H9 (cell line): ENCODE data around the gene OR6K3. TPM values are rescaled to one million over a fixed set of nuclear protein-coding genes. Genes with fewer than 3 reads are reported as not detected.
A peak's percentile ranks its signal among the peaks of the same experiment; 100 is the strongest.

ENCODE experiments used
- DNase-seq: peaks from one replicate; pipeline ENCODE4 v3.0.0-alpha.2; 2017
- H2AFZ ChIP-seq: one replicate; pipeline ENCODE4 v1.6.1; 2013; ENCODE audit warnings: mild to moderate bottlenecking, low read length, control low read depth, moderate library complexity
- H2AK5ac ChIP-seq: 2 replicates; pipeline ENCODE4 v1.6.1; 2013; ENCODE audit warnings: low read length, control low read depth, mixed read lengths; ENCODE audit not compliant: insufficient read length
- H2BK120ac ChIP-seq: one replicate; pipeline ENCODE4 v1.6.1; 2013; ENCODE audit warnings: low read depth, mild to moderate bottlenecking, low read length, control low read depth, inconsistent platforms; ENCODE audit not compliant: poor library complexity, severe bottlenecking
- H2BK12ac ChIP-seq: 2 replicates; pipeline ENCODE4 v1.6.1; 2013; ENCODE audit warnings: low read length, control low read depth, mixed read lengths, low read depth; ENCODE audit not compliant: insufficient read length
- H2BK15ac ChIP-seq: 2 replicates; pipeline ENCODE4 v1.6.1; 2013; ENCODE audit warnings: low read depth, low read length, control low read depth
- H2BK20ac ChIP-seq: one replicate; pipeline ENCODE4 v1.6.1; 2013; ENCODE audit warnings: low read depth, mild to moderate bottlenecking, low read length, control low read depth, inconsistent platforms; ENCODE audit not compliant: poor library complexity, severe bottlenecking
- H2BK5ac ChIP-seq: 2 replicates; pipeline ENCODE4 v1.6.1; 2013; ENCODE audit warnings: low read length, control low read depth, mixed read lengths; ENCODE audit not compliant: insufficient read length
- H3K14ac ChIP-seq: 2 replicates; pipeline ENCODE4 v1.6.1; 2013; ENCODE audit warnings: low read length, control low read depth; ENCODE audit not compliant: insufficient read depth
- H3K18ac ChIP-seq: 2 replicates; pipeline ENCODE4 v1.6.1; 2013; ENCODE audit warnings: low read depth, mild to moderate bottlenecking, mixed read lengths, low read length, control low read depth; ENCODE audit not compliant: insufficient read length
- H3K23ac ChIP-seq: 2 replicates; pipeline ENCODE4 v1.6.1; 2013; ENCODE audit warnings: low read length, control low read depth, mixed read lengths, low read depth; ENCODE audit not compliant: insufficient read length
- H3K23me2 ChIP-seq: 2 replicates; pipeline ENCODE4 v1.6.1; 2013; ENCODE audit warnings: low read depth, mild to moderate bottlenecking, mixed read lengths, low read length, control low read depth; ENCODE audit not compliant: insufficient read length, poor library complexity, severe bottlenecking
- H3K27ac ChIP-seq: 2 replicates; pipeline ENCODE4 v1.5.1; 2013; ENCODE audit warnings: low read length, control low read depth, mixed read lengths, low read depth; ENCODE audit not compliant: insufficient read length
- H3K27me3 ChIP-seq: 2 replicates; pipeline ENCODE4 v1.6.1; 2013; ENCODE audit warnings: low read length, control low read depth, inconsistent platforms; ENCODE audit not compliant: insufficient read depth
- H3K4ac ChIP-seq: 2 replicates; pipeline ENCODE4 v1.6.1; 2013; ENCODE audit warnings: low read depth, mild to moderate bottlenecking, control low read depth, inconsistent platforms, low read length, moderate library complexity
- H3K4me1 ChIP-seq: 2 replicates; pipeline ENCODE4 v1.6.1; 2013; ENCODE audit warnings: low read length, control low read depth, inconsistent platforms; ENCODE audit not compliant: insufficient read depth
- H3K4me2 ChIP-seq: 2 replicates; pipeline ENCODE4 v1.6.1; 2013; ENCODE audit warnings: low read length, control low read depth, mixed read lengths; ENCODE audit not compliant: insufficient read length, insufficient read depth
- H3K56ac ChIP-seq: 2 replicates; pipeline ENCODE4 v1.6.1; 2013; ENCODE audit warnings: low read depth, mild to moderate bottlenecking, mixed read lengths, low read length, control low read depth; ENCODE audit not compliant: insufficient read length
- H3K79me1 ChIP-seq: 2 replicates; pipeline ENCODE4 v1.6.1; 2013; ENCODE audit warnings: low read depth, mild to moderate bottlenecking, moderate library complexity, low read length, control low read depth, inconsistent platforms; ENCODE audit not compliant: insufficient read depth, poor library complexity, severe bottlenecking
- H3K79me2 ChIP-seq: 2 replicates; pipeline ENCODE4 v1.6.1; 2013; ENCODE audit warnings: low read length, control low read depth, inconsistent platforms; ENCODE audit not compliant: insufficient read depth
- H3K9ac ChIP-seq: 2 replicates; pipeline ENCODE4 v1.6.1; 2013; ENCODE audit warnings: low read length, control low read depth, mixed read lengths; ENCODE audit not compliant: insufficient read length; ENCODE audit errors: extremely low read depth
- H3K9me3 ChIP-seq: one replicate; pipeline ENCODE4 v1.6.1; 2013; ENCODE audit warnings: low read depth, low read length, inconsistent platforms; ENCODE audit not compliant: control insufficient read depth
- H3T11ph ChIP-seq: one replicate; pipeline ENCODE4 v1.6.1; 2013; ENCODE audit warnings: mild to moderate bottlenecking, low read length, control low read depth, inconsistent platforms
- H4K20me1 ChIP-seq: one replicate; pipeline ENCODE4 v1.6.1; 2013; ENCODE audit not compliant: control insufficient read depth, insufficient read length, insufficient read depth
- H4K5ac ChIP-seq: 2 replicates; pipeline ENCODE4 v1.6.1; 2013; ENCODE audit warnings: low read depth, mild to moderate bottlenecking, mixed read lengths, low read length, control low read depth; ENCODE audit not compliant: insufficient read length
- H4K8ac ChIP-seq: replicated peaks from 2 replicates; pipeline ENCODE4 v1.6.1; 2013; ENCODE audit warnings: low read length, control low read depth, mixed read lengths, low read depth; ENCODE audit not compliant: insufficient read length
- H4K91ac ChIP-seq: 2 replicates; pipeline ENCODE4 v1.6.1; 2013; ENCODE audit warnings: low read depth, mild to moderate bottlenecking, moderate library complexity, mixed read lengths, low read length, control low read depth; ENCODE audit not compliant: insufficient read length
- H3K27ac Mint-ChIP-seq, 3 experiments: 2 replicates in 2 of 3; 3 replicates in 1 of 3; pipeline ENCODE4 v1.8.0; 2020 to 2021; ENCODE audit warnings: mixed read lengths in 3 of 3, mild to moderate bottlenecking in 1 of 3, moderate library complexity in 1 of 3
- H3K27me3 Mint-ChIP-seq: 2 replicates; pipeline ENCODE4 v1.8.0; 2021; ENCODE audit warnings: low read depth, mild to moderate bottlenecking, moderate library complexity, mixed read lengths
- H3K36me3 Mint-ChIP-seq, 3 experiments: 2 replicates in 2 of 3; 3 replicates in 1 of 3; pipeline ENCODE4 v1.8.0; 2020 to 2021; ENCODE audit warnings: low read depth in 3 of 3, mixed read lengths in 3 of 3; ENCODE audit not compliant: insufficient read depth in 1 of 3
- H3K4me1 Mint-ChIP-seq, 2 experiments: 2 replicates each; pipeline ENCODE4 v1.8.0; 2020; ENCODE audit warnings: mixed read lengths in 2 of 2
- H3K4me3 Mint-ChIP-seq, 2 experiments: 2 replicates in 1 of 2; 3 replicates in 1 of 2; pipeline ENCODE4 v1.8.0; 2020 to 2021; ENCODE audit warnings: mild to moderate bottlenecking in 2 of 2, mixed read lengths in 2 of 2, moderate library complexity in 1 of 2
- H3K9me3 Mint-ChIP-seq, 2 experiments: 2 replicates in 1 of 2; 3 replicates in 1 of 2; pipeline ENCODE4 v1.8.0; 2020; ENCODE audit warnings: mild to moderate bottlenecking in 2 of 2, mixed read lengths in 2 of 2, moderate library complexity in 1 of 2
- WGBS: extraction: QIAGEN DNeasy Blood & Tissue Kit; methylation state at CpG from one replicate; pipeline ENCODE4 v1.1.7; 2013; ENCODE audit warnings: missing lambda C conversion rate, low lambda C conversion rate, mixed read lengths; ENCODE audit not compliant: insufficient read length; ENCODE audit errors: extremely low coverage; 5-methylcytosine and 5-hydroxymethylcytosine counted together
- total RNA-seq: library from RNA; stranded (reverse); gene quantifications from 2 replicates; pipeline ENCODE4 v1.2.1, GENCODE V29; 2021
- TF ChIP-seq, protein P1 (sequence below): fragments of 200-600 bp; sonication (generic); conservative IDR thresholded peaks from 3 replicates; pipeline ENCODE4 v1.8.0; 2021; ENCODE audit warnings: antibody characterized with exemption, mild to moderate bottlenecking

OR6K3 gene
- total RNA-seq, 1 experiment from 2014 or later = not detected

DNA sequence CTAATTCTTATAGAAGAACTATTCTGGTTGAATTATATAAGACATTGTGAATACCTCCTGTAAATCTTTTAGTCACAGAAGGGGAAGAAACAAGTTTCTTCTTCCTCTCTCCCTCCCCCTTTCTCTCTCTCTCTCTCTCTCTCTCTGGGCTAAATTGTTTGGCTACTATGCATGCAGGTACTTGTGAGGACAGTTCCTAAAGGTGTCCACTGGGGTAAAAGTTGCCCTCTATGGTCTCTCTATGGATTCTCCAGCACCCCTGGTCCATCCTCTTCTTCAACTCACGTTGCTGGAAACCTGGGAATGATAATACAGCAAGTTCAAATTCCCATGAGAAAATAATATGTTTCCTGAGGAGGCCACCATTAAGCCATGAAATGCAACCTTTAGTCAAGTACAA lies 5.8 kb downstream of the OR6K3 start:
- Mint-ChIP-seq H3K27me3 (no peaks in the 10 kb centered on the region; the same call in 1 of the 2 replicates), H3K4me1 (no peaks in the 10 kb centered on the region), H3K27ac (no peak overlapping the region), H3K36me3 (no peaks in the 10 kb centered on the region), H3K9me3 (no peaks in the 10 kb centered on the region), H3K4me3 (no peak overlapping the region)
- Histone ChIP-seq H3K18ac (no peak overlapping the region), H3K4ac (no peak overlapping the region), H2BK120ac (no peak overlapping the region), H3K4me1 (no peaks in the 10 kb centered on the region), H3K4me2 (no peak overlapping the region), H3K14ac (no peak overlapping the region), H3K56ac (no peak overlapping the region), H3K79me2 (no peaks in the 10 kb centered on the region), H3K9me3 (no peaks in the 10 kb centered on the region), H3K9ac (no peak overlapping the region), H3K79me1 (no peaks in the 10 kb centered on the region), H2BK20ac (no peak overlapping the region), H4K20me1 (no peaks in the 10 kb centered on the region), H3K23ac (no peak overlapping the region), H4K8ac (no peak overlapping the region), H3K27me3 (no peaks in the 10 kb centered on the region), H3K23me2 (no peaks in the 10 kb centered on the region), H2AFZ (no peak overlapping the region), H3K27ac (no peak overlapping the region), H2BK12ac (no peak overlapping the region), H2BK15ac (no peak overlapping the region), H4K5ac (no peak overlapping the region), H4K91ac (no peak overlapping the region), H2AK5ac (no peak overlapping the region), H2BK5ac (no peak overlapping the region), H3T11ph (no peak overlapping the region)
- DNase-seq = no peak
- WGBS = no CpG with 5 or more reads among the region's 1 CpG
- TF ChIP-seq, protein P1, sequence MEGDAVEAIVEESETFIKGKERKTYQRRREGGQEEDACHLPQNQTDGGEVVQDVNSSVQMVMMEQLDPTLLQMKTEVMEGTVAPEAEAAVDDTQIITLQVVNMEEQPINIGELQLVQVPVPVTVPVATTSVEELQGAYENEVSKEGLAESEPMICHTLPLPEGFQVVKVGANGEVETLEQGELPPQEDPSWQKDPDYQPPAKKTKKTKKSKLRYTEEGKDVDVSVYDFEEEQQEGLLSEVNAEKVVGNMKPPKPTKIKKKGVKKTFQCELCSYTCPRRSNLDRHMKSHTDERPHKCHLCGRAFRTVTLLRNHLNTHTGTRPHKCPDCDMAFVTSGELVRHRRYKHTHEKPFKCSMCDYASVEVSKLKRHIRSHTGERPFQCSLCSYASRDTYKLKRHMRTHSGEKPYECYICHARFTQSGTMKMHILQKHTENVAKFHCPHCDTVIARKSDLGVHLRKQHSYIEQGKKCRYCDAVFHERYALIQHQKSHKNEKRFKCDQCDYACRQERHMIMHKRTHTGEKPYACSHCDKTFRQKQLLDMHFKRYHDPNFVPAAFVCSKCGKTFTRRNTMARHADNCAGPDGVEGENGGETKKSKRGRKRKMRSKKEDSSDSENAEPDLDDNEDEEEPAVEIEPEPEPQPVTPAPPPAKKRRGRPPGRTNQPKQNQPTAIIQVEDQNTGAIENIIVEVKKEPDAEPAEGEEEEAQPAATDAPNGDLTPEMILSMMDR = 0 out of 3 replicates have a peak, but pooled peaks have one; percentile 20
